Measurements from ENCODE around the gene PPP1R3F. TPM values are rescaled to one million over a fixed set of nuclear protein-coding genes. Genes with fewer than 3 reads are reported as not detected.

The PPP1R3F gene
- total RNA-seq, 1 donor = 5.6 TPM

- H3K4me3 ChIP-seq (ENCODE audit: low read depth, low read length) = no peak overlapping the region
- no peak for DNase-seq (ENCODE audit: low read depth)
- no peak for TF ChIP-seq CTCF (IDR thresholded peaks at IDR 0.05; ENCODE audit: insufficient read depth, low read depth, low read length)
Observed at GRCh38 chrX:49237060-49237459, 32.5 kb upstream of the PPP1R3F start.

- no peak for DNase-seq (ENCODE audit: low read depth)
- TF ChIP-seq CTCF (IDR thresholded peaks at IDR 0.05; ENCODE audit: insufficient read depth, low read depth, low read length) = no peak
- no peak overlapping the region for H3K4me3 ChIP-seq (ENCODE audit: low read depth, low read length)
Observed at GRCh38 chrX:49238735-49239134, 30.9 kb upstream of the PPP1R3F start.

GRCh38 chrX:49242545-49243066 lies 27.0 kb upstream of the PPP1R3F start:
- no peak for DNase-seq (ENCODE audit: low read depth)
- H3K4me3 ChIP-seq (ENCODE audit: low read depth, low read length) = no peak overlapping the region
- no peak for TF ChIP-seq CTCF (IDR thresholded peaks at IDR 0.05; ENCODE audit: insufficient read depth, low read depth, low read length)

GRCh38 chrX:49243166-49243565 lies 26.4 kb upstream of the PPP1R3F start:
- no peak for DNase-seq (ENCODE audit: low read depth)
- no peak overlapping the region for H3K4me3 ChIP-seq (ENCODE audit: low read depth, low read length)
- no peak for TF ChIP-seq CTCF (IDR thresholded peaks at IDR 0.05; ENCODE audit: insufficient read depth, low read depth, low read length)

- H3K4me3 ChIP-seq (ENCODE audit: low read depth, low read length) = no peak overlapping the region
- TF ChIP-seq CTCF (IDR thresholded peaks at IDR 0.05; ENCODE audit: insufficient read depth, low read depth, low read length) = no peak
- DNase-seq (ENCODE audit: low read depth) = no peak
Observed at GRCh38 chrX:49244207-49244606, 25.4 kb upstream of the PPP1R3F start.

GRCh38 chrX:49246541-49246940 lies 23.1 kb upstream of the PPP1R3F start:
- TF ChIP-seq CTCF (IDR thresholded peaks at IDR 0.05; ENCODE audit: insufficient read depth, low read depth, low read length) = no peak
- DNase-seq (ENCODE audit: low read depth) = no peak
- H3K4me3 ChIP-seq (ENCODE audit: low read depth, low read length) = no peak overlapping the region

GRCh38 chrX:49247346-49247745 lies 22.2 kb upstream of the PPP1R3F start:
- H3K4me3 ChIP-seq (ENCODE audit: low read depth, low read length) = no peak overlapping the region
- no peak for TF ChIP-seq CTCF (IDR thresholded peaks at IDR 0.05; ENCODE audit: insufficient read depth, low read depth, low read length)
- DNase-seq (ENCODE audit: low read depth) = no peak

Measured in fibroblast of villous mesenchyme (primary cell).